ENCODE data around the gene SHMT2.

- TF ChIP-seq CTCF (IDR thresholded peaks at IDR 0.05) (no peak), POLR2A (IDR thresholded peaks at IDR 0.05) (no peak)
Observed at GRCh38 chr12:57199191-57199590, 30.3 kb upstream of the SHMT2 start.
